ENCODE measurements around the gene ID4.
A peak's percentile ranks its signal among the peaks of the same experiment; 100 is the strongest.

The ID4 gene, protein sequence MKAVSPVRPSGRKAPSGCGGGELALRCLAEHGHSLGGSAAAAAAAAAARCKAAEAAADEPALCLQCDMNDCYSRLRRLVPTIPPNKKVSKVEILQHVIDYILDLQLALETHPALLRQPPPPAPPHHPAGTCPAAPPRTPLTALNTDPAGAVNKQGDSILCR

DNA sequence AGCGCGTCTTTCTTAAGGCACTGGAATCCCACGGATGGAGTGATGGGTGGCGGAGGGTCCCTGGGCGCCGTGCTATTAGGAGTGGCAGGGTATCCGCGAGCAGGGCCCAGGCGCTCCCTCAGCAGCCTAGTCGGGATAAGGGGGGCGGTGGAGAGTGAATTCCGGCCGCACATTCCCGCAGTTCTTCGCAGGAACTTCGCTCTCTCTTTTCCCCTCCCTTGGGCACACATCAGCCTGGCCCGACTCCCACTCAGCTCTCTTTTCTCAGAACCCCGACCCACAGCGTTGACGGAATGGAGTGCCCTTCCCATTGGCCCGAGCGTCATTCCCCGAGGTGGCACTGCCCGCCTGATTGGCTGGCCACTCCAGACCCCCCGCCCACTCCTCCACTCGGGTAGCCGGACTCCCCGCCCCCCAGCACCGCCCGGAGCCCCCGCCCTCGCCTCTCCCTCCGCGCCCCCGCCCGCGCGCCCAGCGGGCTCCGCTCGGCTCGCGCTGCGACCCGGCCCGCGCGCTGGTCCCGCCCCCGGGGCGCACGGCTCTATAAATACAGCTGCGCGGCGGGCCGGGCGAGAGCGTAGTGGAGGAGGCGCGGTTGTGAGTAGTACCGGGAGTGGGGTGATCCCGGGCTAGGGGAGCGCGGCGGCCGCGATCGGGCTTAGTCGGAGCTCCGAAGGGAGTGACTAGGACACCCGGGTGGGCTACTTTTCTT lies at the start of gene ID4:
ID4 (plus strand) TSS at position 572 of the 712 bp plus-strand sequence. CDS start 385 bp downstream, outside the sequence.
- no peak for DNase-seq (ENCODE audit: low read depth in 2 of 2)

- no peak for DNase-seq (ENCODE audit: low read depth in 2 of 2)
Measured at GRCh38 chr6:19788686-19789085, 48.5 kb upstream of the ID4 start.

DNA sequence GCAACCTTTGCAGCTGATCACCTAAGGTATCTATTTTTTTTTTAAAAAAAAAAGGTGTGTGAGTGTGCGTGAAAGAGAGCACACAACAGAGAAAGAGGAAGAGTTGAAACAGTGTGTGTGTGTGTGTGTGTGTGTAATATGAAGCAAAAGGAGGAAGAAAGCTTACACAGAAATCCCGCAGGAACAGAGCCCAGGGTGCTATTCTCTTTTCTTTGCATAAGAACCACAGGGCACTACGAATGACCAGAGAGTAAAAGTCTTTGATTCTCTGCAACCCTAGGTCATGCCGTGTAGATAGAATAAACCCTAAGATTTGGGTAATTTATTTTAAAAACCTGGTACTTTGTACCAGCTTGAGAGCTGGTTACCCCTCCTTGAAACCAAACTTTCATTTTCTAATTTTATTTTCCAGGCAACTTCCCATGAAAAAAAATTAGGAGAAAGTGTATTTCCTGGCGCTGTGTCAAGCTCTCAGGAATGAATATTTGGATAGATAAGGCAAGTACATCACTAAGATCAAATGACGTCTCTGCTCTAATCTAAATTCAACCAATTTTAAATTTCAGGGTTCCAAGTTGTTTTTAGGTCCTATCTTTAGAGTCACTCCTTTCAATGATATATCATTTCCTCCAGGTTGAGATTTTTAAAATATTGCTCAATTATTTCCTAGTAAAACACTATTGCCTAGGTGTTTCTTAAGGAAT lies 47.9 kb upstream of the ID4 start:
- DNase-seq (ENCODE audit: low read depth in 2 of 2) = no peak

GRCh38 chr6:19791267-19791666 lies 45.9 kb upstream of the ID4 start:
- DNase-seq (ENCODE audit: low read depth in 2 of 2) = no peak

DNA sequence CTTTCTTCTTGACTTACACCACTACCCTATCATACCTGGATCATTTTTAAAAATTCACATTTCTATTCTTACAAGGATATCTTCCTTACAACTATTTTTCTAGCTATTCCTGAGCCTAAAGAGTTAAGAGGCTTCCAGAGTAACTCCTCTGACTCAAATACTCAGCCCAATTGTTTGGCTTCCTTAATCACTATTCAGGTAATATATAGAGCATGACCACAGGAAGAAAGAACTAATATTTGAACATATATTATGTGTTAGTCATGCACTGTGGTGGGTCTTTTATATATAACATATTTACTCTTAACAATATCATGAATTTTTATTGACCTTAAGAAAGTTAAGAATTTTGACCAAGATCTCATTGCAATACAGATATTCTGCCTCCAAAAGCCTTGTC lies 42.0 kb upstream of the ID4 start:
- no peak for DNase-seq (ENCODE audit: low read depth in 2 of 2)

DNA sequence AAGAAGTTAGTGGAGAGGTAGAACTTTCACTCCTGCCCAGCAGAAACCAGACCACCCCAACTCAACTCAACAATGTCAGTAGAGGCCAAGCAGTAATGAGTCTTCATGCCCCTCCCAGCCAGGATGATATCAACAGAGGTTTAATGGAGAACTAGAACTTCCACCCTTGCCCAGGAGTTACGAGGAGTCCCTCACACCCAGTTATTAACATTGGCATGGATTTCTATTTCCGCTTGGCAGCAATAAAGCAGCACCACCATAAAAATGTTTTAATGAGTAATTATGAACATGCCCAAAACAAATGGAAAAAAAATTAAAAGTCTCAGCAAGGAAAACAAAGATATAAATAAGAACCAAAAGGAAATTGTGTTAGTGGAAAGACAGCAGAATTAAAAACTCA lies 40.7 kb upstream of the ID4 start:
- DNase-seq (ENCODE audit: low read depth in 2 of 2) = no peak

DNA sequence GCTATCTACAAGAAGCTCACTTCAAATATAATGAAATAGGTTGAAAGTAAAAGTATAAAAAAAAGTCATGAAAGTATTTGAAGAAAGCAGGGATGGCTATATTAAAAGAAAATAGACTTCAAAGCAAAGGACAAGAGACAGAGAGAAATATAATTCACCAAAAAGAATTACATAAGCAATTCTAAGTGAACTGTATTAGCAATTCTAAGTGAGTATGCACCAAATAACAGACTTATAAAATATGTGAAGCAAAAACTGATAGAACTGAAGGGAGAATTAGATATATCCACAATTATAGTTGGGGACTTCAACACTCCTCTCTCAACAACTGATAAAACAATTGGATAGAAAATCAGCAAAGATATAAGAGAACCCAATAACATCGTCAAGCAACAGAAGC lies 38.8 kb upstream of the ID4 start:
- DNase-seq (ENCODE audit: low read depth in 2 of 2) = no peak

GRCh38 chr6:19802656-19803055 lies 34.5 kb upstream of the ID4 start:
- DNase-seq (ENCODE audit: low read depth in 2 of 2) = no peak

- DNase-seq (ENCODE audit: low read depth in 2 of 2) = no peak
Measured at GRCh38 chr6:19803331-19804204, 33.6 kb upstream of the ID4 start.

GRCh38 chr6:19804205-19805128 lies 32.7 kb upstream of the ID4 start:
- peak; percentile 63 to 70 for DNase-seq (ENCODE audit: low read depth in 2 of 2)

DNA sequence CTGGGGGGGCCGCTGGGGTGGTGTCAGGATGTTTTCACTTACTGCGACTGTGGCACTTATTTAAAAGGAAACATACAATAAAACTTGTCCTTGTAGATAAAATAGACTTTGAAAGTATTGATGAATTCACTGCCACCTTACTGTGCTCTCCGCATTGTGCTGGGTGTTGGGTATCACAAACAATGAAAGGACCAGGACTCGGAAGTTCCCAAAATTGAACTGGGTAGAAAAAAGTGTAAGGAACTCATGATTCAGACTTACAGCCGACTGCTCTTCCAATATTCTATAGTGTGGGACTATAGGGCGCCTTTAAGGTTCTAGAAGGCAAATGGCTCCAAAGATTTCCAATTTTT lies 32.1 kb upstream of the ID4 start:
- DNase-seq (ENCODE audit: low read depth in 2 of 2) = no peak

DNA sequence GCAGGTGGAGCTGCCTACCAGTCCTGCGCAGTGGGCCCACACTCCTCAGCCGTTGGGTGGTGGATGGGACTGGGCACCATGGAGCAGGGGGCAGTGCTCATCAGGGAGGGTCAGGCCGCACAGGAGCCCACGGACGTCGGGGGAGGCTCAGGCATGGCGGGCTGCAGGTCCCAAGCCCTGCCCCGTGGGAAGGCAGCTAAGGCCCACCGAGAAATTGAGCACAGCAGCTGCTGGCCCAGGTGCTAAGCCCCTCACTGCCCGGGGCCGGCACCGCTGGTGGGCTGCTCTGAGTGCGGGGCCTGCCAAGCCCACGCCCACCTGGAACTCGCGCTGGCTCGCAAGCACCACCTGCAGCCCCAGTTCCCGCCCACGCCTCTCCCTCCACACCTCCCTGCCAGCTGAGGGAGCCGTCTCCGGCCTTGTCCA lies 30.2 kb upstream of the ID4 start:
- no peak for DNase-seq (ENCODE audit: low read depth in 2 of 2)

DNA sequence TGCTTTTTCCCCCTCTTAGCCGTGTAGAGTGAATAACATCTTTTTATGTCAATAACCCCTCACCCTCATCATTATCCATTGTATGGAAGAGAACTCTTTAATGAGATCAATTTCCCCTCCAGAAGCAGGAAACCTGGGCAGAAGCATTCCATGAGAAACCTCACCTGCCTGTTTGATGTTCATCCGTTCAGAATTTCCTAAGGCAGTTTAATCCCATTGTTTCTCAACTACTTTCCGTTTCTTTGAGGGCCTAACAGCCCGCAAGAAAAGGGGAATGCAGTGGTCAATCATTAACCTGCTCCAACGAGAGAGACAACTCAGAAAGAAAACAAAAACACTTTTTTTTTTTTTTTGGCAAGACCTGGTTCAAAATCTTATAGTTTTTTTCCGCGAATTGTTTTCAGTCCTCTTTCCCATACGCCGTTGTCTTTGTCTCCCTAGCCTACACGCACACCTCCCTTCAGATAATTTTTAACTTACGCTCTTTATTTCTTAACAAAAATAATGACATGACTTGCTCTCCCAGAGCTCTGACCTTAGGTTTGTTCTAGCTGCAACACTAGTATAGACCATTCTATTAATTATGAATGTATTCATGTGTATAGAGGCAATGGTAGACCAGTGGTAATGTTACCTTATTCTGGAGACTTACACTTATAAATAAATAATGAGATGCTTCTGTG lies 25.6 kb upstream of the ID4 start:
- DNase-seq (ENCODE audit: low read depth in 2 of 2) = no peak

- DNase-seq (ENCODE audit: low read depth in 2 of 2) = no peak
Measured at GRCh38 chr6:19812512-19813119, 24.6 kb upstream of the ID4 start.

GRCh38 chr6:19818805-19819204 lies 18.4 kb upstream of the ID4 start:
- no peak for DNase-seq (ENCODE audit: low read depth in 2 of 2)

DNA sequence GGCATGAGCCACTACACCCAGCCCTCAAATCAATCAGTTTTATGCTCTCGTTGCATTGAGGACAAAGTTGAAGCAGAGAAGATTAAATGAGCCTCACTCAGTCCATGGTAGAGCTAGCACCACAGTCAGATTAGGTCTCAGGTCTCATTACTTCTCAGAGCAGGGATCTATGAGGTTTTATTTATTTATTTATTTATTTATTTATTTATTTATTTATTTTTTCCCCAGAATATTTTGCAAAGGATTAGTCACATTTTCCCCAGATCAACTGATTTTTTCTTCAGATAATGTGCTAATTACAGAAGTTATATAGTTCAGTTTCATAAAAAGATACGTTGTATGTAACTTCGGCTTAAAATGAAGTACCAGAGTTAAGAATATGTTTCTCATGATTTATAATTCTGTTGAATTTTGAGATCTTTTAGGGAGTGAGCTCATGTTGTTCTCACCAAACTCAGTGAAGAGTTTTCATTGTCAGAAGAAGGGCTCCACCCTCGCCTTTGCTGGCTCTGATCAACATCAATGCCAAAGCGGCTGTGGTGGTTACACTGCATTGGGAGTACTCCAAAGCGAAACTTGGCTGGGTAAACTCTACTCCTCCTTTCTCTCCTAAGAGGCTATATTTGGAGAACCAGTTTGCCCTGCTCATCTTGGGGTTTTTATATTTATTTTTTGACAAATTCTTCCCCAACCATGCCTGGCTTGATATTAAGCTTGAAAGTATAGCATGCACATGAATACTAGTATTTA lies 12.9 kb upstream of the ID4 start:
- DNase-seq (ENCODE audit: low read depth in 2 of 2) = no peak

- DNase-seq (ENCODE audit: low read depth in 2 of 2) = no peak
Measured at GRCh38 chr6:19827247-19827646, 9.9 kb upstream of the ID4 start.

DNA sequence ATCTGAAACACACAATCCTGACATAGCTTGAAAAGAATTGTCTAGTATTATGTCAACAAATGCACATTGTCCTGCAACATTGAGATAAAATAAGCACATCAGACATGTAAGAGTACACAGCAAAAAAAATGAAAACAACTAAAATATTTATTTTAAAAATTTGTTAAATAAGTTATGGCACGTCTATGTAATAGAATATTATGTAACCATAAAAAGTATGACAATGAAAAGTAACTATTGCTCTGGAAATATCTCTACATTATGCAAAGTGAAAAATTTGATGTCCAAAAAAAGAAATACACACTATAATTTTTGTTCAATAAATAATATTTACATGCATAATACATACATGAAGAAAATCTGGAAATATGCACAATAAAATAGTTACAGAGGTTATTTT lies 9.3 kb upstream of the ID4 start:
- DNase-seq (ENCODE audit: low read depth in 2 of 2) = no peak

DNA sequence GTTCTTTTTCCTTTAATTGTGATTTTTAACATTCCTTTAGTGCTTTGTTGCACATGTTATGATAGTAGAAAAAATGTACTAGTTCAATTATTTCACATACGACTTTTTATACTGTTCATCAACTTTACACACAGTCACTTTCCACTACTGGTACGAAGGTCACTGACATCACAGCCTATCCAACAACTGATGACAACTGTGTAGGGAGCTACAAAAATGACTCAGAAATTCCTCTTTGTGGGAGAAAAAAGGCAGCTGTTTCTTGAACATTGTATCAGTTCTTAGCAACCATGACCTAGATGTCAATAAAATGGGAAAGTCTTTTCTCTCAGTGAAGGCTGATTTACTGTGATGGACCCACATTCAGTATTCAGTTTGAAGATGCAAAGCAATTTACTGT lies 7.0 kb upstream of the ID4 start:
- no peak for DNase-seq (ENCODE audit: low read depth in 2 of 2)

Data from stimulated activated CD4-positive, alpha-beta T cell treated with anti-CD3 and anti-CD28 coated beads, Interleukin-15, amount 100 ng/mL, for 48 hours (primary cell).